B cell (primary cell): ENCODE data around the gene HCFC1. TPM values are rescaled to one million over a fixed set of nuclear protein-coding genes. Genes with fewer than 3 reads are reported as not detected.

Experiments
- ATAC-seq: fragments of 200-7000 bp; cut with Tn5 transposase; one replicate; pipeline ENCODE4 v1.10.0; 2021; ENCODE audit warnings: low read depth, mild to moderate bottlenecking, moderate number of reproducible peaks, moderate library complexity
- CTCF ChIA-PET: fragments of 350-600 bp; sonication (Branson Sonifier 250); formaldehyde crosslinking; loops from one replicate; lab custom pipeline; 2021; ENCODE audit warnings: antibody characterized with exemption, inconsistent platforms; lab: Charles Lee
- POLR2A ChIA-PET: fragments of 350-600 bp; sonication (Branson Sonifier 250); formaldehyde crosslinking; loops from one replicate; lab custom pipeline; 2021; ENCODE audit warnings: antibody characterized with exemption; lab: Charles Lee
- DNase-seq: peaks from one replicate; pipeline ENCODE4 v3.0.0; 2013
- H2AFZ ChIP-seq: 2 replicates; pipeline ENCODE4 v1.6.1; 2012; ENCODE audit warnings: mild to moderate bottlenecking, low read depth, low read length; ENCODE audit not compliant: insufficient read depth, poor library complexity, severe bottlenecking
- H3K27ac ChIP-seq, 2 donors: 1 replicate in 1 of 2; 2 replicates in 1 of 2; pipeline ENCODE4 v1.5.1; 2012 to 2013; ENCODE audit warnings: low read length in 2 of 2, mild to moderate bottlenecking in 2 of 2, moderate library complexity in 1 of 2
- H3K27me3 ChIP-seq, 4 experiments: fragments of 200-600 bp in 1 of 4; sonication (generic) in 1 of 4; replicated peaks in 1 of 4; 1 replicate in 2 of 4; 2 replicates in 2 of 4; pipeline versions ENCODE4 v1.6.1 to v1.7.0; 2013 to 2016; ENCODE audit warnings: low read length in 3 of 4, mild to moderate bottlenecking in 2 of 4, mixed read lengths in 1 of 4, moderate library complexity in 1 of 4; ENCODE audit not compliant: insufficient read depth in 4 of 4, control insufficient read depth in 3 of 4; ENCODE audit errors: control extremely low read depth in 1 of 4
- H3K36me3 ChIP-seq, 2 experiments: replicated peaks in 1 of 2; 1 replicate in 1 of 2; 2 replicates in 1 of 2; pipeline versions ENCODE4 v1.6.1 to v1.7.1; 2013; ENCODE audit warnings: low read length in 1 of 2; ENCODE audit not compliant: insufficient read depth in 2 of 2, control insufficient read depth in 1 of 2; ENCODE audit errors: control extremely low read depth in 1 of 2, extremely low read depth in 1 of 2
- H3K4me1 ChIP-seq, 2 donors: fragments of 200-600 bp in 1 of 2; sonication (generic) in 1 of 2; 1 replicate in 1 of 2; 2 replicates in 1 of 2; pipeline versions ENCODE4 v1.5.1 to v1.6.1; 2013 to 2017; ENCODE audit warnings: low read length in 2 of 2; ENCODE audit not compliant: control insufficient read depth in 2 of 2, insufficient read depth in 2 of 2
- H3K4me2 ChIP-seq: replicated peaks from 2 replicates; pipeline ENCODE3; 2012; ENCODE audit warnings: mild to moderate bottlenecking, low read depth, low read length; ENCODE audit not compliant: poor library complexity, severe bottlenecking
- H3K4me3 ChIP-seq, 5 experiments: fragments of 200-600 bp in 1 of 5; sonication (generic) in 1 of 5; 1 replicate in 3 of 5; 2 replicates in 2 of 5; pipeline versions ENCODE4 v1.5.1 to v1.7.0; 2011 to 2016; ENCODE audit warnings: low read length in 4 of 5, mild to moderate bottlenecking in 4 of 5, low read depth in 2 of 5, control low read depth in 1 of 5, moderate library complexity in 1 of 5; ENCODE audit not compliant: insufficient read depth in 1 of 5; ENCODE audit errors: control extremely low read depth in 1 of 5, extremely low read depth in 1 of 5
- H3K79me2 ChIP-seq: fragments of 200-600 bp; sonication (generic); one replicate; pipeline ENCODE4 v1.6.0; 2016; ENCODE audit warnings: low read length; ENCODE audit not compliant: control insufficient read depth, insufficient read depth
- H3K9ac ChIP-seq: fragments of 200-600 bp; sonication (generic); 2 replicates; pipeline ENCODE4 v1.6.1; 2017; ENCODE audit warnings: mild to moderate bottlenecking, low read length, moderate library complexity
- H3K9me3 ChIP-seq, 3 donors: one replicate each; pipeline versions ENCODE4 v1.6.1 to v1.7.1; 2013; ENCODE audit warnings: low read length in 2 of 3; ENCODE audit not compliant: control insufficient read depth in 2 of 3, insufficient read depth in 1 of 3; ENCODE audit errors: control extremely low read depth in 1 of 3
- H4K20me1 ChIP-seq: 2 replicates; pipeline ENCODE4 v1.6.0; 2012; ENCODE audit warnings: mild to moderate bottlenecking, low read length; ENCODE audit not compliant: insufficient read depth, control insufficient read depth, poor library complexity, severe bottlenecking
- H3K27ac Mint-ChIP-seq: one replicate; pipeline ENCODE4 v1.8.0; 2021; ENCODE audit warnings: mixed read lengths
- H3K27me3 Mint-ChIP-seq: one replicate; pipeline ENCODE4 v1.8.0; 2021; ENCODE audit warnings: mixed read lengths
- H3K4me1 Mint-ChIP-seq: one replicate; pipeline ENCODE4 v1.8.0; 2021; ENCODE audit warnings: mixed read lengths
- H3K4me3 Mint-ChIP-seq: one replicate; pipeline ENCODE4 v1.8.0; 2021; ENCODE audit warnings: mixed read lengths
- H3K9me3 Mint-ChIP-seq: one replicate; pipeline ENCODE4 v1.8.0; 2022; ENCODE audit warnings: mixed read lengths; ENCODE audit not compliant: insufficient read depth
- EZH2 ChIP-seq: IDR thresholded peaks from 2 replicates; pipeline ENCODE4 v1.6.1; 2012; ENCODE audit warnings: borderline replicate concordance, low read depth, mild to moderate bottlenecking, moderate library complexity, low read length; ENCODE audit not compliant: insufficient read depth, poor library complexity, severe bottlenecking
- WGBS: methylation state at CpG from one replicate; pipeline ENCODE4 v1.1.5; 2013; ENCODE audit warnings: missing lambda C conversion rate; ENCODE audit not compliant: insufficient coverage; 5-methylcytosine and 5-hydroxymethylcytosine counted together
- intact Hi-C: fragments of 100-400 bp; cut with micrococcal nuclease; formaldehyde crosslinking; loops from one replicate; pipeline ENCODE4 v1.10.0; 2022
- polyA plus RNA-seq: library from polyadenylated mRNA; depleted of rRNA; stranded (reverse); fragments of >200 nt; gene quantifications from 2 replicates; pipeline ENCODE4 v1.2.3, GENCODE V29; 2012
- total RNA-seq, 2 donors: library from RNA; stranded (reverse); fragments of 120-200 nt in 1 of 2; gene quantifications; 1 replicate in 1 of 2; 2 replicates in 1 of 2; pipeline versions ENCODE4 v1.2.3 to v1.2.4, GENCODE V29; 2013 to 2022
- TF ChIP-seq, protein P1 (sequence below): fragments of 200-600 bp; IDR thresholded peaks from one replicate; pipeline ENCODE4 v1.8.0; 2022; ENCODE audit warnings: antibody characterized with exemption, mild to moderate bottlenecking

Gene HCFC1
- total and polyA plus RNA-seq, 2 donors (not counting 1 experiment from before 2014, with no cell fraction given), result 32.1 to 57.7 TPM

GRCh38 chrX:153961292-153961691, 10.3 kb downstream of the HCFC1 start:
- Mint-ChIP-seq H3K9me3 (no peaks in the 10 kb centered on the region), H3K4me3 (no peak overlapping the region), H3K27ac (no peak overlapping the region), H3K27me3 (no peaks in the 10 kb centered on the region), H3K4me1 (peaks cover 10% of the 10 kb centered on the region)
- TF ChIP-seq, protein P1, sequence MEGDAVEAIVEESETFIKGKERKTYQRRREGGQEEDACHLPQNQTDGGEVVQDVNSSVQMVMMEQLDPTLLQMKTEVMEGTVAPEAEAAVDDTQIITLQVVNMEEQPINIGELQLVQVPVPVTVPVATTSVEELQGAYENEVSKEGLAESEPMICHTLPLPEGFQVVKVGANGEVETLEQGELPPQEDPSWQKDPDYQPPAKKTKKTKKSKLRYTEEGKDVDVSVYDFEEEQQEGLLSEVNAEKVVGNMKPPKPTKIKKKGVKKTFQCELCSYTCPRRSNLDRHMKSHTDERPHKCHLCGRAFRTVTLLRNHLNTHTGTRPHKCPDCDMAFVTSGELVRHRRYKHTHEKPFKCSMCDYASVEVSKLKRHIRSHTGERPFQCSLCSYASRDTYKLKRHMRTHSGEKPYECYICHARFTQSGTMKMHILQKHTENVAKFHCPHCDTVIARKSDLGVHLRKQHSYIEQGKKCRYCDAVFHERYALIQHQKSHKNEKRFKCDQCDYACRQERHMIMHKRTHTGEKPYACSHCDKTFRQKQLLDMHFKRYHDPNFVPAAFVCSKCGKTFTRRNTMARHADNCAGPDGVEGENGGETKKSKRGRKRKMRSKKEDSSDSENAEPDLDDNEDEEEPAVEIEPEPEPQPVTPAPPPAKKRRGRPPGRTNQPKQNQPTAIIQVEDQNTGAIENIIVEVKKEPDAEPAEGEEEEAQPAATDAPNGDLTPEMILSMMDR, result no peak
- no peak for TF ChIP-seq EZH2
- intact Hi-C loops, result loop anchor here (10.0 kb wide), 1 partner anchor 1016 kb away; no protein-coding TSS in a partner anchor
- WGBS, result 100% methylated on average over 3 of the region's 11 CpGs
- Histone ChIP-seq H3K9ac (no peak overlapping the region), H3K4me2 (no peak overlapping the region), H4K20me1 (peaks cover 44% of the 10 kb centered on the region), H3K27me3 (no peaks in the 10 kb centered on the region), H3K4me3 (no peak overlapping the region), H3K9me3 (no peaks in the 10 kb centered on the region), H3K27ac (no peak overlapping the region), H3K79me2 (peaks cover 61% of the 10 kb centered on the region), H3K4me1 (peaks cover 9 to 17% of the 10 kb centered on the region in 2 donors), H3K36me3 (peaks cover 0 to 67% of the 10 kb centered on the region in 2 experiments), H2AFZ (no peak overlapping the region)
- ChIA-PET POLR2A (no interaction called here), CTCF (interaction anchor here (1.5 kb wide), 1 partner anchor 53 kb away, joined by 3 read pairs; no protein-coding TSS in a partner anchor)
- no peak for ATAC-seq
- no peak for DNase-seq

DNA sequence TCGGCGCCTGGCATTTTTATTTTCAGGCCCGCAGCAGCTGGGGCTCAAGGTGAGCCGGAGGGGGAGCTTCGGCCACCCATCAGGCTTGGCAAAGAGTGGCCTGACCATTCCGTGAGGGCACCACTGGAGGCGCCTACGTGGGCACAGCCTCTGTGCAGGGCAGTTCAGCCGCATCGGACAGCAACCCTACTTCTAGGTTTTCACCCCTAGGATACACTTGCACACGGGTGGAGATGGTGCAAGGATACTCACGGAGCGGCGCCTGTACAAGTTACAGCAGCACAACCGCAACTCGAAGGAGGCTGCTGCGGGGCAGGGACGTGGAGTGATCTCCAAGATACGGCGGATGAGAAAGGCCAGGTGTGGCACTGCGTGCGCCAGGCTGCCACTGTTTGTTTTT, 10.8 kb downstream of the HCFC1 start:
- H3K27ac ChIP-seq, result no peak overlapping the region
- no peak overlapping the region for H3K27ac Mint-ChIP-seq
- ATAC-seq (no peak), DNase-seq (no peak)
- H4K20me1 ChIP-seq, result peaks cover 39% of the 10 kb centered on the region
- WGBS, result 97% methylated on average over 16 of the region's 22 CpGs
- H3K4me2 ChIP-seq, result no peak overlapping the region
- no peaks in the 10 kb centered on the region for H3K9me3 ChIP-seq
- no peak overlapping the region for H3K4me3 ChIP-seq
- peaks cover 5% of the 10 kb centered on the region for H3K4me1 Mint-ChIP-seq
- H3K4me3 Mint-ChIP-seq, result no peak overlapping the region
- TF ChIP-seq EZH2, result no peak
- TF ChIP-seq, protein P1, result no peak
- POLR2A ChIA-PET, result no interaction called here
- H2AFZ ChIP-seq, result no peak overlapping the region
- peaks cover 3 to 12% of the 10 kb centered on the region in 2 donors for H3K4me1 ChIP-seq
- peaks cover 56% of the 10 kb centered on the region for H3K79me2 ChIP-seq
- H3K27me3 ChIP-seq, result no peaks in the 10 kb centered on the region
- H3K9me3 Mint-ChIP-seq, result no peaks in the 10 kb centered on the region
- CTCF ChIA-PET, result interaction anchor here (1.5 kb wide), 1 partner anchor 53 kb away, joined by 3 read pairs; no protein-coding TSS in a partner anchor
- H3K36me3 ChIP-seq, result peaks cover 0 to 67% of the 10 kb centered on the region in 2 experiments
- no peak overlapping the region for H3K9ac ChIP-seq
- intact Hi-C loops, result loop anchor here (10.0 kb wide), 1 partner anchor 1016 kb away; no protein-coding TSS in a partner anchor
- H3K27me3 Mint-ChIP-seq, result no peaks in the 10 kb centered on the region
